OCI-LY7 (cell line): ENCODE data around the gene COL5A2.

ENCODE experiments used
- CTCF ChIP-seq: fragments of 200-600 bp; sonication (generic); conservative IDR thresholded peaks from 2 replicates; pipeline ENCODE4 v1.5.1; 2014; ENCODE audit warnings: mild to moderate bottlenecking, antibody characterized with exemption, low read length, moderate library complexity, mixed read lengths
- EZH2phosphoT487 ChIP-seq: fragments of 200-600 bp; sonication (generic); IDR thresholded peaks from 2 replicates; pipeline ENCODE4 v1.6.1; 2018; ENCODE audit warnings: low read depth, borderline replicate concordance, mild to moderate bottlenecking, mixed run types, antibody characterized with exemption, low read length, moderate library complexity, mixed read lengths

GRCh38 chr2:189083106-189083505, 96.5 kb downstream of the COL5A2 start:
- TF ChIP-seq CTCF (no peak), EZH2phosphoT487 (no peak)
